HG03159 (cell line): ENCODE results near the gene TANC1.

Experiments
- ATAC-seq: cut with Tn5 transposase; IDR thresholded peaks from one replicate; pipeline ENCODE4 v1.9.1; 2021; ENCODE audit warnings: mild to moderate bottlenecking, moderate library complexity; ENCODE audit not compliant: unreplicated experiment

TANC1 gene

GRCh38 chr2:159211447-159212396, 243.3 kb downstream of the TANC1 start:
- no peak for ATAC-seq

- ATAC-seq: no peak
These were observed 244.9 kb downstream of the TANC1 start for GRCh38 chr2:159213296-159213695.

- no peak for ATAC-seq
These were observed 246.0 kb downstream of the TANC1 start for GRCh38 chr2:159214325-159214865.

- no peak for ATAC-seq
These were observed 246.7 kb downstream of the TANC1 start for GRCh38 chr2:159215116-159215515.

- ATAC-seq: no peak
These were observed 249.2 kb downstream of the TANC1 start for GRCh38 chr2:159217676-159218075.

- no peak for ATAC-seq
These were observed 249.9 kb downstream of the TANC1 start for GRCh38 chr2:159218389-159218788.

GRCh38 chr2:159219394-159219998, 251.1 kb downstream of the TANC1 start:
- ATAC-seq: no peak

- no peak for ATAC-seq
These were observed 255.8 kb downstream of the TANC1 start for GRCh38 chr2:159224061-159224813.

- ATAC-seq: no peak
These were observed 256.9 kb downstream of the TANC1 start for GRCh38 chr2:159225025-159226016.

- ATAC-seq: peak; percentile 48
These were observed 257.6 kb downstream of the TANC1 start for GRCh38 chr2:159226059-159226461.

GRCh38 chr2:159226608-159227385, 258.4 kb downstream of the TANC1 start:
- no peak for ATAC-seq

- no peak for ATAC-seq
These were observed 259.0 kb downstream of the TANC1 start for GRCh38 chr2:159227467-159227866.

GRCh38 chr2:159228081-159228581, 259.7 kb downstream of the TANC1 start:
- ATAC-seq: no peak

GRCh38 chr2:159229476-159230144, 261.2 kb downstream of the TANC1 start:
- ATAC-seq: no peak

- no peak for ATAC-seq
These were observed 261.9 kb downstream of the TANC1 start for GRCh38 chr2:159230145-159230877.

- no peak for ATAC-seq
These were observed 264.2 kb downstream of the TANC1 start for GRCh38 chr2:159232456-159233170.

GRCh38 chr2:159234868-159235267, 266.4 kb downstream of the TANC1 start:
- ATAC-seq: no peak
